Measurements from ENCODE around the gene BEND3. TPM values are rescaled to one million over a fixed set of nuclear protein-coding genes. Genes with fewer than 3 reads are reported as not detected.
A peak's percentile ranks its signal among the peaks of the same experiment; 100 is the strongest.
"Not testable (repeated sequence)": the region's sequence is repeated elsewhere in the genome, so short reads cannot be mapped to it uniquely, and the experiment has no call there.

Gene BEND3
- total RNA-seq, 1 donor from 2014 or later = 23.6 TPM

DNA sequence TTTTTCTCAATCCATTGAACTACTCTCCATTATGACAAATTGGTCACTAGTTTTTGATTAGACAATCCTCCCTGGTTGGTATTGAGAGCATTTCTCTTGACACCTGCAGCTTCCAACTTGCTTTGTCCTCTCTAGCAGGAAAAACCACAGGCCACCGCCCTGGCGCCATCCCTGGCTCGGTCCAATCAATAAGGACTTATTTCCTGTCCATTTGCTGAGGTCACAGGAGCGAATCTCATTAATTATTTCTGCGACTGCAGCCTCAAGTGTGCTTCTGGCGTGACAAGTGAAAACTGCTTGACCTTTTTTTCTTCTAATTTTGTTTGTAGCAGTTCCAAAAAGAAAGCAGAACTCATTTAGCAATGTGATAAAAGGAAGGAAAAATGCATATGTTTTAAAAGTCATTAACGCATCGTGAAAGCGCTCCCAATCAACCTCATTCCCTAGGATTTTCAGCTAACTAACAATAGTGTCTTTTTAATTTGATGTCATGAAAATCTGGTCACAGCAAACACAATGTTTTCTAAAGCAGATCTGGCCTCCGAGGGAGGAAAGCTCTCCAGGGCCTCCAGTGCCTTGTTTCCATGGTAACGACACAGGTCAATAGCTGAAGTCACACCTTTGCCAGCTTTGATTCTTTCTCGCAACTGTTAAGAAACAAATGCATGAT, 39.0 kb upstream of the BEND3 start:
- TF ChIP-seq, protein P1, sequence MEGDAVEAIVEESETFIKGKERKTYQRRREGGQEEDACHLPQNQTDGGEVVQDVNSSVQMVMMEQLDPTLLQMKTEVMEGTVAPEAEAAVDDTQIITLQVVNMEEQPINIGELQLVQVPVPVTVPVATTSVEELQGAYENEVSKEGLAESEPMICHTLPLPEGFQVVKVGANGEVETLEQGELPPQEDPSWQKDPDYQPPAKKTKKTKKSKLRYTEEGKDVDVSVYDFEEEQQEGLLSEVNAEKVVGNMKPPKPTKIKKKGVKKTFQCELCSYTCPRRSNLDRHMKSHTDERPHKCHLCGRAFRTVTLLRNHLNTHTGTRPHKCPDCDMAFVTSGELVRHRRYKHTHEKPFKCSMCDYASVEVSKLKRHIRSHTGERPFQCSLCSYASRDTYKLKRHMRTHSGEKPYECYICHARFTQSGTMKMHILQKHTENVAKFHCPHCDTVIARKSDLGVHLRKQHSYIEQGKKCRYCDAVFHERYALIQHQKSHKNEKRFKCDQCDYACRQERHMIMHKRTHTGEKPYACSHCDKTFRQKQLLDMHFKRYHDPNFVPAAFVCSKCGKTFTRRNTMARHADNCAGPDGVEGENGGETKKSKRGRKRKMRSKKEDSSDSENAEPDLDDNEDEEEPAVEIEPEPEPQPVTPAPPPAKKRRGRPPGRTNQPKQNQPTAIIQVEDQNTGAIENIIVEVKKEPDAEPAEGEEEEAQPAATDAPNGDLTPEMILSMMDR (IDR thresholded peaks at IDR 0.05; ENCODE audit: unreplicated experiment) = no peak
- Mint-ChIP-seq H3K4me3 (ENCODE audit: low read depth) (peak overlapping the region; percentile 27), H3K27me3 (no peaks in the 10 kb centered on the region), H3K4me1 (ENCODE audit: low read depth) (peaks cover 48% of the 10 kb centered on the region), H3K27ac (peak overlapping the region; percentile 95), H3K9me3 (ENCODE audit: low read depth) (no peaks in the 10 kb centered on the region), H3K36me3 (ENCODE audit: insufficient read depth) (no peaks in the 10 kb centered on the region)
- DNase-seq (ENCODE audit: low spot score, unreplicated experiment) = peak; percentile 27

DNA sequence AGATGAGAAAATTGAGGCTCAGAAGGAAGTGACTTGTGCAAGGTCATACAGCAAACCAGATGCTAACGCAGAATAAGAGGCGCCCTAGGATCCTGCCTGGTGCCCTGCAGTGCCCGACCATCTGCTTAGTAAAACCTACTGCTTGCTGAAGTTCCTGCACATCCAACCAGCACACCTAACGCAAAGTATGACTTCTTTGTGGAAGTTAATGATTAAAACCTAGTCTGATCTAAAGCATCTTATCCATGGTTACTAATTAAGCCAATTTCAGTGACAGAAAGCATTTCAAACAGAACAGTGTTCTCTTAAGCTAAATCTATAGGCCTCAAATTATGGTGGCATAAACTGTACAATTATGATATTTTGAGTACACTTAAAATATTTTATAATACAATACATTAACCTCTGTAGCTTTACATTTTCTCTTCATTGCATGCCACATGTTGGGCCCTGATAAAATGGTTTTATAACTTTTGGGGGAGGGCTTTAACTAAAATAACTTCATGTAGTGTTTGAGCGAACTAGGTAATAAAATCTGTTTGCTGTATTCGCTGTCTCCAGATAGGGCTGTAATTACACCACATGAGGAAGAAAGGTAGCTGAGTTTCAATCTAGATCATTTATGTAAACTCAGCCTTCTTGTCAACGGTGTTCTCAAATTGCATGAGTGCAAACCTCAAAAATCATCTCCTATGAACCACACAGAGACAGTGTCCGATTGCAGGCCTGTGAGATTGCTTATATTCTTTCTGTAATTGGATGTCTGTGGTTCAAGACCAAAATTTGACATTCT, 37.5 kb upstream of the BEND3 start:
- Mint-ChIP-seq H3K4me1 (ENCODE audit: low read depth) (peaks cover 49% of the 10 kb centered on the region), H3K27ac (peak overlapping the region; percentile 95), H3K27me3 (no peaks in the 10 kb centered on the region), H3K4me3 (ENCODE audit: low read depth) (no peak overlapping the region), H3K9me3 (ENCODE audit: low read depth) (no peaks in the 10 kb centered on the region), H3K36me3 (ENCODE audit: insufficient read depth) (no peaks in the 10 kb centered on the region)
- TF ChIP-seq, protein P1 (IDR thresholded peaks at IDR 0.05; ENCODE audit: unreplicated experiment) = no peak
- DNase-seq (ENCODE audit: low spot score, unreplicated experiment) = no peak

DNA sequence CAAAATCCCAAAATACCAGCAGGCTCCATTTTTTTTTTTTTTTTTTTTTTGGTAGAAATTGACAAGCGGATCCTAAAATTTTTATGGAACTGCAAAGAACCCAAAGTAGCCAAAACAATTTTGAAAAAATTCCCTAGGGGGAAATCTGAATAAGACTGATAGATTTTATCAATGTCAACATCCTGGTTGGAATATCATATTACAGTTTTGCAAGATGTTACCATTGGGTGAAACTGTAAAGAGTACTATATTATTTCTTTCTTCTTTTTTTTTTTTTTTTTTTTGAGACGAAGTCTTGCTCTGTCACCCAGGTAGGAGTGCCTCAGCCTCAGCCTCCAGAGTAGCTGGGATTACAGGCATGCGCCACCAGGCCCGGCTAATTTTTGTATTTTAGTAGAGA, 29.4 kb upstream of the BEND3 start:
- no peak overlapping the region for H3K4me3 Mint-ChIP-seq (ENCODE audit: low read depth)
- no peak for DNase-seq (ENCODE audit: low spot score, unreplicated experiment)
- TF ChIP-seq, protein P1 (IDR thresholded peaks at IDR 0.05; ENCODE audit: unreplicated experiment) = no peak
- H3K9me3 Mint-ChIP-seq (ENCODE audit: low read depth) = no peaks in the 10 kb centered on the region
- H3K36me3 Mint-ChIP-seq (ENCODE audit: insufficient read depth) = no peaks in the 10 kb centered on the region
- no peak overlapping the region for H3K27ac Mint-ChIP-seq
- H3K27me3 Mint-ChIP-seq = no peaks in the 10 kb centered on the region
- H3K4me1 Mint-ChIP-seq (ENCODE audit: low read depth) = peaks cover 1% of the 10 kb centered on the region

DNA sequence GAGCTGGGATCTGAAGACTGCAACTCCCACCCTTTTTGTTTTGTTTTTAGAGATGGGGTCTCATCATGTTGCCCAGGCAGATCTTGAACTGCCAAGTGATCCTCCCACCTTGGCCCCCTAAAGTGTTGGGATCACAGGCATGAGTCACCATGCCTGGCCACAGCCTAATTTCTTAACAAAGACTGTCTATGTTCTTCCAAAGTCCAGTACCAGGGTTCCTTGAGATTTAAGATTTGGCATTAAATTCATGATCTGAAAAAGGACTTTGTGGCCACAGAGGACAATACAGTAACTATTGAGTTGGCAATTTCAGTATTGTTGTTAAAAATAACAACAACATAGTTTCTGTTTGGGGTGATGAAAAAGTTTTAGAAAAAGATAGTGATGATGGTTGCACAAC, 28.7 kb upstream of the BEND3 start:
- no peaks in the 10 kb centered on the region for H3K27me3 Mint-ChIP-seq
- peaks cover 1% of the 10 kb centered on the region for H3K4me1 Mint-ChIP-seq (ENCODE audit: low read depth)
- H3K9me3 Mint-ChIP-seq (ENCODE audit: low read depth) = no peaks in the 10 kb centered on the region
- no peaks in the 10 kb centered on the region for H3K36me3 Mint-ChIP-seq (ENCODE audit: insufficient read depth)
- no peak overlapping the region for H3K27ac Mint-ChIP-seq
- no peak overlapping the region for H3K4me3 Mint-ChIP-seq (ENCODE audit: low read depth)
- TF ChIP-seq, protein P1 (IDR thresholded peaks at IDR 0.05; ENCODE audit: unreplicated experiment) = no peak
- no peak for DNase-seq (ENCODE audit: low spot score, unreplicated experiment)

DNA sequence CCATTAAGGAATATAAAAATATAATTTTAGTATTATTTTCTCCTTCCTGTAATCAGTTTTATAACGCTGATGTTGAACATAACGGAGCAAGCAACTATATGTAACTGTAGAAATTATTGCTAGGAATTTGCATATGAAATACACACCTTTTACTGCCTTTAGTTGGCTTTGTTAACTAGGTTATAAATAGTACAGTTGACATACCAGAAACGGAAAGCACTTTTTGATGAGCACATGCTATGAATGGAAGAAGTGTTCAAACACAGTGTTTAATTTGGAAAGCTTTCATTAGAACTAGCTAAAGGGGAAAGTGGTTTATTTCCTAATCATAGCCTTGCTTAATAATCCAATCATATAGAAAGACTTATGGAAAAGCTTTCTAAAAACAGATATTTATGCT, 25.3 kb upstream of the BEND3 start:
- no peak overlapping the region for H3K27ac Mint-ChIP-seq
- TF ChIP-seq, protein P1 (IDR thresholded peaks at IDR 0.05; ENCODE audit: unreplicated experiment) = no peak
- no peaks in the 10 kb centered on the region for H3K27me3 Mint-ChIP-seq
- H3K9me3 Mint-ChIP-seq (ENCODE audit: low read depth) = no peaks in the 10 kb centered on the region
- no peak for DNase-seq (ENCODE audit: low spot score, unreplicated experiment)
- peaks cover 1% of the 10 kb centered on the region for H3K36me3 Mint-ChIP-seq (ENCODE audit: insufficient read depth)
- no peaks in the 10 kb centered on the region for H3K4me1 Mint-ChIP-seq (ENCODE audit: low read depth)
- no peak overlapping the region for H3K4me3 Mint-ChIP-seq (ENCODE audit: low read depth)

DNA sequence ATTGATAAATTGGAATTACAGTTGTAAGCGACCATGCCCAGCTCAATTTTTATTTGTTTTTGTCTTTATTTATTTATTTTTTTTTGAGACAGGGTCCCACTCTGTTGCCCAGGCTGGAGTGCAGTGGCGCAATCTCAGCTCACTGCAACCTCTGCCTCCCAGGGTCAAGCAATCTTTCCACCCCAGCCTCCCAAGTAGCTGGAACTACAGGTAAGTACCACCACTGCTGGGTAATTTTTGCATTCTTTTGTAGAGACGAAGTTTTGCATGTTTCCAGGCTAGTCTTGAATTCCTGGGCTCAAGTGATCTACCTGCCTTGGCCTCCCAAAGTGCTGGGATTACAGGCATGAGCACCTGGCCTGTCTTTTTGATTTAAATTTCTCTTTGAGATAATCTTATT, 21.0 kb upstream of the BEND3 start:
- not testable (repeated sequence) for H3K9me3 Mint-ChIP-seq (ENCODE audit: low read depth); H3K4me3 Mint-ChIP-seq (ENCODE audit: low read depth); H3K27me3 Mint-ChIP-seq; H3K27ac Mint-ChIP-seq; H3K4me1 Mint-ChIP-seq (ENCODE audit: low read depth); H3K36me3 Mint-ChIP-seq (ENCODE audit: insufficient read depth); DNase-seq (ENCODE audit: low spot score, unreplicated experiment)

DNA sequence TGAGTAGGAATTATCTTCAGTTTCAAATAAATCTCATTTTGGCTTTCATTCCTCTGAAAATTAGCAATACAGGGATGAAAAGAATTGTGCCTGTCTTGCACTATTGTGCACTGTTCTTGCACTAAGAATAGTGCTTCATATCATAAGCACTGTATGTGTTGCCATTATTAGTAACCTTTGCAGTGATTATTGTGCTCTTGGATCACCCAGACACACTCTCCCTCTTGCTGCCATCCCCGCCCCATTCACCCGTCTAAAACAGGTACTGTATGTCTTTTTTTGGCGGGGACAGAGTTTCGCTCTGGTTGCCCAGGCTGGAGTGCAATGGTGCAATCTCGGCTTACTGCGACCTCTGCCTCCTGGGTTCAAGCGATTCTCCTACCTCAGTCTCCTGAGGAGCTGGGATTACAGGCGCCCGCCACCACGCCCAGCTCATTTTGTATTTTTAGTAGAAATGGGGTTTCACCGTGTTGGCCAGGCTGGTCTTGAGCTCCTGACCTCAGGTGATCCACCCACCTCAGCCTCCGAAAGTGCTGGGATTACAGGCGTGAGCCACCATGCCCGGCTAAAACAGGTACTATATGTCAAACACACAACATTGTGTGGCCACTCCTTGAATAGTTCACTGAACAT, 19.8 kb upstream of the BEND3 start:
- not testable (repeated sequence) for H3K4me3 Mint-ChIP-seq (ENCODE audit: low read depth); DNase-seq (ENCODE audit: low spot score, unreplicated experiment); H3K27me3 Mint-ChIP-seq; H3K36me3 Mint-ChIP-seq (ENCODE audit: insufficient read depth); H3K9me3 Mint-ChIP-seq (ENCODE audit: low read depth); H3K27ac Mint-ChIP-seq; H3K4me1 Mint-ChIP-seq (ENCODE audit: low read depth)

Data from progenitor cell of endocrine pancreas (in vitro differentiated cells).